Left lobe of liver (tissue), 2 donors: Measurements from ENCODE around the gene ZNF611. TPM values are rescaled to one million over a fixed set of nuclear protein-coding genes. Genes with fewer than 3 reads are reported as not detected.
"Not testable (repeated sequence)": the region's sequence is repeated elsewhere in the genome, so short reads cannot be mapped to it uniquely, and the experiment has no call there.

Experiments used
- ATAC-seq: fragments of 200-7000 bp; cut with Tn5 transposase; one replicate; pipeline ENCODE4 v1.9.1; 2020; ENCODE audit warnings: mild to moderate bottlenecking, moderate library complexity
- DNase-seq: peaks from one replicate; pipeline ENCODE4 v3.0.0-alpha.2; 2020; ENCODE audit warnings: low spot score
- total RNA-seq: library from RNA; stranded (reverse); gene quantifications from one replicate; pipeline ENCODE4 v1.2.1, GENCODE V29; 2021
- donor health status: DM: no; HTN: no; CAD: no; lungs with moderate emphysema.
- donor health status: DM: no; HTN: yes; CAD: no.

ZNF611 gene
- total RNA-seq, 1 donor from 2014 or later, result 4.3 TPM

DNA sequence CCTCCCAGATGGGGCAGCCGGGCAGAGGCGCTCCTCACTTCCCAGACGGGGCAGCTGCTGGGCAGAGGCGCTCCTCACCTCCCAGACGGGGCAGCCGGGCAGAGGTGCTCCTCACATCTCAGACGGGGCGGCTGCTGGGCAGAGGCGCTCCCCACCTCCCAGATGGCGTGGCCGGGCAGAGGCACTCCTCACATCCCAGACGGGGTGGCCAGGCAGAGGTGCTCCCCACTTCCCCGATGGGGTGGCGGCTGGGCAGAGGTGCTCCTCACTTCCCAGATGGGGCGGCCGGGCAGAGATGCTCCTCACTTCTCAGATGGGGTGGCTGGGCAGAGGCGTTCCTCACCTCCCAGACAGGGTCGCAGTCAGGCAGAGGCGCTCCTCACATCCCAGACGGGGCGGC, 14.3 kb downstream of the ZNF611 start:
- not testable (repeated sequence) for DNase-seq, ATAC-seq

- DNase-seq (no peak), ATAC-seq (no peak)
Measured at GRCh38 chr19:52716522-52716921, 18.3 kb downstream of the ZNF611 start.

- DNase-seq, ATAC-seq: not testable (repeated sequence)
Measured at GRCh38 chr19:52715902-52716301, 18.9 kb downstream of the ZNF611 start.

GRCh38 chr19:52715330-52715729, 19.5 kb downstream of the ZNF611 start:
- ATAC-seq, DNase-seq: not testable (repeated sequence)

GRCh38 chr19:52713051-52713450, 21.8 kb downstream of the ZNF611 start:
- not testable (repeated sequence) for ATAC-seq, DNase-seq

- not testable (repeated sequence) for DNase-seq
Measured at GRCh38 chr19:52711661-52712060, 23.2 kb downstream of the ZNF611 start.

DNA sequence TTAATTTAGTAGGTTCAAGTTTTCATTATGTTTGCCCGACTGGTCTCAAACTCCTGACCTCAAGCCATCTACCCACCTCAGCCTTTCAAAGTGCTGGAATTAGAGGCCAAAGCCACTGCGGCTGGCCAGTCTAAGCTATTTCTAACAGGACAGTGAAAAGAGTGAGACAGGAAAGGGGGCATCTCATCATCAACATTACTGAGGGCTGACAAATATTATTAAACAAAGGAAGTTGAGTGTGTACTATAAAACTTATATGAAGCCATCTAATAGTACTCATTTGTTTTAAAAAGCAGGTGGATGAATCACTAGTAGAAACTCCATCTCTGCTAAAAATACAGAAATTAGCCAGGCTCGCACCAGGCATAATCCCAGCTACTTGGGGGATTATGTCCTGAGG, 24.3 kb downstream of the ZNF611 start:
- ATAC-seq, result no peak

More at GRCh38 chr19:52711661-52712060, 23.2 kb downstream of the ZNF611 start:
- not testable (repeated sequence) for ATAC-seq

DNA sequence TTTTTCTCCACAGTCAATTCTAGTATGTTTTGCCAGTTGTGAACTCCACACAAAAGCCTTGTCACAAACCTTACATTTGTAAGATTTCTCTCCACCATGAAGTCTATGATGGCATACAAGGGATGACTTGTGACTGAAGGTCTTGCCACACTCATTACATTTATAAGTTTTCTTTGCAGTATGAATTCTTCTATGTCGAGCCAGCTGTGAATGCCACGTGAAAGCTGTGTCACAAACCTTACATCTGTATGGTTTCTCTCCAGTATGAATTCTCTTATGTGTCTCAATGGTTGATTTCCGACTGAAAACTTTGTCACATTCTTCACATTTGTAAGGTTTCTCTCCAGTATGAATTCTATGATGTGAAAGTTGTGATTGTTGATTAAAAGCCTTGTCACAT, 29.2 kb downstream of the ZNF611 start:
- not testable (repeated sequence) for ATAC-seq, DNase-seq

More for the DNA sequence above, 24.3 kb downstream of the ZNF611 start:
- no peak for DNase-seq

GRCh38 chr19:52703917-52704316, 30.9 kb downstream of the ZNF611 start:
- DNase-seq, result no peak
- ATAC-seq, result no peak

DNA sequence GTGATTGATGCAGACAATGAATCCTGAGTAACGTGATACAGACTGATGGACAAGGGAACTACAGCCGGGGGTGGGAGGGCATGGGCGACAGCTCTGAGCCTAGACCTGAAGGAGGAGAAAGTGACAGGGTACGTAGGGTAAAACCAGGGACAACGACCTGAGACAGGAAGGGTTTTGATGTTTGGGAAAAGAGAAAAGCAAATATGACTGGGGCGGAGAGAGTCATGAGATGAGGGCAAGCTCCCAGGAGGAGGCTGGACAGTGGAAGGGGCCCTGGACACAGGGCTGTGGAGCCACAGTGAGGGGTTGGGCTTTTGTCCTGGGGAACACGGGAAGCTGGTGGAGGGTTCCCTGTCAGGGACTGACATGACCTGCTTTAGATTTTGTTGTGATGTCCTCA, 34.2 kb downstream of the ZNF611 start:
- ATAC-seq, result no peak

GRCh38 chr19:52699555-52699954, 35.3 kb downstream of the ZNF611 start:
- not testable (repeated sequence) for DNase-seq, ATAC-seq

More for the DNA sequence above, 34.2 kb downstream of the ZNF611 start:
- DNase-seq, result no peak

- DNase-seq, result no peak
- no peak for ATAC-seq
Measured at GRCh38 chr19:52695996-52696395, 38.8 kb downstream of the ZNF611 start.

- DNase-seq (no peak), ATAC-seq (no peak)
Measured at GRCh38 chr19:52694921-52695320, 39.9 kb downstream of the ZNF611 start.

GRCh38 chr19:52694281-52694680, 40.6 kb downstream of the ZNF611 start:
- not testable (repeated sequence) for ATAC-seq, DNase-seq

- no peak for DNase-seq
- no peak for ATAC-seq
Measured at GRCh38 chr19:52692431-52693008, 42.3 kb downstream of the ZNF611 start.

DNA sequence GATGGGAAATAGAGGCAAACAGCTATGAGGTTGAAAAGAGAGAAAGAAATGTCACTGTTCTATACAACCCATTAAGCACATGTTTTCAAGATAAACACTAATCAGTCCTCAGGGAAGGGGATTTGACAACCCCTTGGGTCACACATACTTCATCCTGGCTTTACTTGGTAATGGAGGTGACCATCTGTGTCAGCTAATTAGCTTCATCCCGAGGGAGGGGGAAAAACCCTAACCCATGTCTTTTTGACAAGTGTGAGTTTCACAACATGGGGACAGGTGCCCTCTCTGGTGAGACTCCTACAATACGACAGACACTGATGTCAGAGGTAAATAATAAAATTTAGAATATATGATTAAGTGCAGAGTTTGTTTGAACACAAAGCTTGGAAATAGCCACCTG, 43.1 kb downstream of the ZNF611 start:
- no peak for ATAC-seq

GRCh38 chr19:52691215-52691610, 43.6 kb downstream of the ZNF611 start:
- DNase-seq (no peak), ATAC-seq (no peak)

More for the DNA sequence above, 43.1 kb downstream of the ZNF611 start:
- DNase-seq, result no peak

GRCh38 chr19:52690369-52691214, 44.3 kb downstream of the ZNF611 start:
- DNase-seq (peak; percentile 82), ATAC-seq (peak; percentile 98)

DNA sequence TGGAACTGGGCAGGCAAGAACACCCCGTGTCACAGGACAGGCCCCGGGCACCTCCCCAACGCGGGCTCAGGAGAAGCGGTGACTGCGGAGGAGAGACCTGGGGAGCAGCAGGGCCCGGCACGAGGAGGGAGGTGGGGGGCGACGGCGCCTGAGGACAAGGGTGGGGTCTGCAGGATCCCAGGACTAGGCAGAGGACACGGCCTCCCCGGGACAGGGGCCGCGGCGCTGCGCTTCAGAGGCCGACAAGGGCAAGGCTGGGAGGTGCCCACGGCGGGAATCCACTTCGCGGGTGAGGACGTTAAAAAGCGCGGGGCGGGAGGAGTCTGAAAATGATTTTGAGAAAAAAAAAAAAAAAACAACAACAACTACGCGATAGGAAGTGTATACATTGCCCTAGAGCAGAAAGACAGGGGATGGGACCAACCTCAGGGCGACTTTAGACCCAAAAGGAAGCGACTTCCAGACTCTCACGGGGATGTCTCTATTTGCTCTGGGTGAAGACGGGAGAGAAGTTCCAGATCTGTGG, 44.9 kb downstream of the ZNF611 start:
- peak; percentile 54 for DNase-seq
- peak; percentile 47 for ATAC-seq

GRCh38 chr19:52688925-52689796, 45.7 kb downstream of the ZNF611 start:
- DNase-seq, ATAC-seq: not testable (repeated sequence)

- DNase-seq, result no peak
- ATAC-seq, result no peak
Measured at GRCh38 chr19:52688335-52688734, 46.5 kb downstream of the ZNF611 start.
